GM12878 (cell line): ENCODE results near the gene FAM177B.

Source experiments
- BRCA1 ChIP-seq: IDR thresholded peaks from 2 replicates; pipeline ENCODE4 v1.6.1; 2011; ENCODE audit warnings: low read depth, low read length, improper control_type of control experiment
- CEBPB ChIP-seq, 2 experiments: fragments of 150-350 bp in 1 of 2; IDR thresholded peaks; 2 replicates each; pipeline ENCODE4 v1.6.1; 2012 to 2014; ENCODE audit warnings: low read depth in 2 of 2, low read length in 2 of 2, borderline replicate concordance in 1 of 2, inconsistent platforms in 1 of 2
- CHD2 ChIP-seq: IDR thresholded peaks from 2 replicates; pipeline ENCODE4 v1.6.1; 2011; ENCODE audit warnings: low read depth, low read length, improper control_type of control experiment, borderline replicate concordance
- CTCF ChIP-seq, 3 experiments: IDR thresholded peaks in 2 of 3; conservative IDR thresholded peaks in 1 of 3; 2 replicates each; pipeline ENCODE4 v1.5.1; 2011; ENCODE audit warnings: low read depth in 3 of 3, low read length in 3 of 3, mild to moderate bottlenecking in 3 of 3, control low read depth in 2 of 3, moderate library complexity in 2 of 3, inconsistent platforms in 1 of 3, mixed read lengths in 1 of 3; ENCODE audit not compliant: control insufficient read depth in 2 of 3, insufficient read depth in 1 of 3; ENCODE audit errors: extremely low read depth in 1 of 3
- E2F8 ChIP-seq: fragments of 450-650 bp; IDR thresholded peaks from 2 replicates; pipeline ENCODE4 v1.6.1; 2018; ENCODE audit warnings: mild to moderate bottlenecking, low read depth, moderate library complexity; ENCODE audit not compliant: partially characterized antibody
- HCFC1 ChIP-seq: fragments of 150-350 bp; IDR thresholded peaks from 2 replicates; pipeline ENCODE4 v1.6.1; 2014; ENCODE audit warnings: low read length
- NR2C2 ChIP-seq: IDR thresholded peaks from 2 replicates; pipeline ENCODE4 v1.6.1; 2011; ENCODE audit warnings: borderline replicate concordance, low read depth; ENCODE audit not compliant: control insufficient read depth, insufficient read length
- POLR2A ChIP-seq: IDR thresholded peaks from 2 replicates; pipeline ENCODE4 v1.6.1; 2011; ENCODE audit warnings: low read depth, mild to moderate bottlenecking, low read length
- RAD21 ChIP-seq: IDR thresholded peaks from 2 replicates; pipeline ENCODE4 v1.6.1; 2011; ENCODE audit warnings: mild to moderate bottlenecking, low read depth, low read length, moderate library complexity; ENCODE audit not compliant: insufficient read depth

GRCh38 chr1:222754366-222755139, 17.6 kb downstream of the FAM177B start:
- TF ChIP-seq RAD21 (no peak), CTCF (IDR thresholded peaks at IDR 0.05 in 2 of 3, conservative IDR thresholded peaks at IDR 0.05 in 1 of 3; ENCODE audit: control insufficient read depth in 2 of 3, extremely low read depth in 1 of 3, insufficient read depth in 1 of 3, low read depth in 3 of 3, low read length in 3 of 3) (no peak), CEBPB (IDR thresholded peaks at IDR 0.05; ENCODE audit: borderline replicate concordance in 1 of 2, low read depth in 2 of 2, low read length in 2 of 2) (no peak), E2F8 (no peak), BRCA1 (no peak), HCFC1 (no peak), POLR2A (no peak), CHD2 (no peak), NR2C2 (no peak)
